Gastroesophageal sphincter (tissue), 4 donors: ENCODE measurements around the gene KANTR. TPM values are rescaled to one million over a fixed set of nuclear protein-coding genes. Genes with fewer than 3 reads are reported as not detected.

Source experiments
- ATAC-seq: fragments of 150-250 bp; one replicate; pipeline ENCODE4 v1.9.1; 2016; ENCODE audit warnings: mild to moderate bottlenecking, moderate library complexity
- H3K27ac ChIP-seq, 4 donors: fragments of 200-600 bp; sonication (generic) in 3 of 4; 1 replicate in 3 of 4; 2 replicates in 1 of 4; pipeline ENCODE4 v1.5.1; 2016 to 2019
- H3K27me3 ChIP-seq: fragments of 200-600 bp; sonication (generic); one replicate; pipeline ENCODE4 v1.5.1; 2019
- H3K36me3 ChIP-seq, 2 donors: fragments of 200-600 bp; sonication (generic); one replicate each; pipeline ENCODE4 v1.5.1; 2019; ENCODE audit warnings: control low read depth in 1 of 2
- H3K4me1 ChIP-seq, 3 donors: fragments of 200-600 bp; sonication (generic); 1 replicate in 2 of 3; 2 replicates in 1 of 3; pipeline ENCODE4 v1.5.1; 2016 to 2019; ENCODE audit warnings: control low read depth in 2 of 3
- H3K4me3 ChIP-seq, 2 donors: fragments of 200-600 bp; sonication (generic); one replicate each; pipeline ENCODE4 v1.5.1; 2019; ENCODE audit warnings: mild to moderate bottlenecking in 1 of 2, moderate library complexity in 1 of 2
- H3K9me3 ChIP-seq, 3 donors: fragments of 200-600 bp; sonication (generic); one replicate each; pipeline ENCODE4 v1.5.1; 2017 to 2019; ENCODE audit warnings: control low read depth in 2 of 3
- CTCF ChIP-seq, 4 experiments: fragments of 200-600 bp in 2 of 4; fragments of 450-650 bp in 2 of 4; sonication (generic) in 1 of 4; IDR thresholded peaks; one replicate each; pipeline ENCODE4 v1.5.1; 2017 to 2019; ENCODE audit warnings: antibody characterized with exemption in 4 of 4, mild to moderate bottlenecking in 2 of 4, moderate library complexity in 2 of 4
- EP300 ChIP-seq: sonication (generic); formaldehyde crosslinking; IDR thresholded peaks from one replicate; pipeline ENCODE4 v1.6.1; 2017; ENCODE audit warnings: antibody characterized with exemption, mild to moderate bottlenecking
- POLR2A ChIP-seq, 2 donors: fragments of 450-650 bp; IDR thresholded peaks; one replicate each; pipeline ENCODE4 v1.6.1; 2017; ENCODE audit warnings: antibody characterized with exemption in 2 of 2, mild to moderate bottlenecking in 2 of 2, moderate library complexity in 1 of 2
- POLR2AphosphoS5 ChIP-seq: sonication (generic); formaldehyde crosslinking; IDR thresholded peaks from one replicate; pipeline ENCODE4 v1.6.1; 2017; ENCODE audit warnings: antibody characterized with exemption
- WGBS, 2 donors: methylation state at CpG; one replicate each; pipeline ENCODE4 v1.1.5; 2018; ENCODE audit warnings: low coverage in 1 of 2; 5-methylcytosine and 5-hydroxymethylcytosine counted together
- total RNA-seq, 4 donors: library from RNA; depleted of rRNA; stranded (reverse); fragments of >200 nt; gene quantifications; one replicate each; pipeline ENCODE4 v1.1.0, GENCODE V29; 2016

Gene KANTR
- total RNA-seq, 4 donors from 2014 or later = 7.7 to 36.6 (median 13.7) TPM

DNA sequence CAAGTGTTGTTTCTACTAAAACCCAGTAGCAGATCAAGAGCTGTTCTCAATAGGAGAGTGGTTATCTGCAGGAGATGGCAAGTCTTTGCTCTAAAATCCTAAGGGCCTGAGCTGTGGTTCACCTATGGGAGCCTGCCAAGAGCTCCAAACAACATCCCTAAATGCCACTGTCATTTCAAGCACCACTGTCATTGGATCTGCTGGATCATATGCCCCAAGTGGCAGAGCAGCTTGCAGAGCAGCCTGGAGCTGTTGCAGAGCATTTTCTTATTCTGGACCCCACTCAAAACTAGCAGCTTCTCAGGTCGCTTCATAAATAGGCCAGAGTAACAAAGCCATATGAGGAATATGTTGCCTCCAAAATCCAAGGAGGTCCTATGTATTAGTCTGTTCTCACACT lies 59.6 kb downstream of the KANTR start:
- Histone ChIP-seq H3K9me3 (no peaks in the 10 kb centered on the region), H3K4me3 (no peak overlapping the region), H3K27ac (no peak overlapping the region), H3K36me3 (no peaks in the 10 kb centered on the region), H3K4me1 (no peaks in the 10 kb centered on the region), H3K27me3 (no peaks in the 10 kb centered on the region)
- TF ChIP-seq POLR2AphosphoS5 = no peak
- TF ChIP-seq POLR2A (IDR thresholded peaks at IDR 0.05) = no peak
- TF ChIP-seq EP300 = no peak
- no peak for TF ChIP-seq CTCF (IDR thresholded peaks at IDR 0.05)
- no peak for ATAC-seq
- WGBS, 2 donors = 83 to 100% methylated on average over 1 of the region's 1 CpG

- H3K4me3 ChIP-seq = no peak overlapping the region
- H3K9me3 ChIP-seq = no peaks in the 10 kb centered on the region
- TF ChIP-seq CTCF (IDR thresholded peaks at IDR 0.05) = no peak
- TF ChIP-seq EP300 = no peak
- TF ChIP-seq POLR2A (IDR thresholded peaks at IDR 0.05) = no peak
- no peak for TF ChIP-seq POLR2AphosphoS5
- no peaks in the 10 kb centered on the region for H3K4me1 ChIP-seq
- H3K36me3 ChIP-seq = no peaks in the 10 kb centered on the region
- H3K27ac ChIP-seq = no peak overlapping the region
- no peaks in the 10 kb centered on the region for H3K27me3 ChIP-seq
- ATAC-seq = no peak
- 78 to 94% methylated on average over 5 to 8 of the region's 8 CpGs for WGBS, 2 donors
These were observed 61.7 kb downstream of the KANTR start for GRCh38 chrX:53155512-53156206.

- 83 to 86% methylated on average over 1 to 2 of the region's 2 CpGs for WGBS, 2 donors
- H3K4me1 ChIP-seq = no peaks in the 10 kb centered on the region
- no peaks in the 10 kb centered on the region for H3K27me3 ChIP-seq
- no peak overlapping the region for H3K27ac ChIP-seq
- H3K36me3 ChIP-seq = no peaks in the 10 kb centered on the region
- no peak for ATAC-seq
- H3K9me3 ChIP-seq = no peaks in the 10 kb centered on the region
- TF ChIP-seq CTCF (IDR thresholded peaks at IDR 0.05) (no peak), EP300 (no peak), POLR2AphosphoS5 (no peak), POLR2A (IDR thresholded peaks at IDR 0.05) (no peak)
- H3K4me3 ChIP-seq = no peak overlapping the region
These were observed 62.3 kb downstream of the KANTR start for GRCh38 chrX:53156207-53156596.

- Histone ChIP-seq H3K4me1 (no peaks in the 10 kb centered on the region), H3K36me3 (no peaks in the 10 kb centered on the region), H3K4me3 (no peak overlapping the region), H3K27ac (no peak overlapping the region), H3K27me3 (no peaks in the 10 kb centered on the region), H3K9me3 (no peaks in the 10 kb centered on the region)
- TF ChIP-seq POLR2AphosphoS5 (no peak), POLR2A (IDR thresholded peaks at IDR 0.05) (no peak), EP300 (no peak), CTCF (IDR thresholded peaks at IDR 0.05) (no peak)
- no peak for ATAC-seq
- WGBS, 2 donors = 79 to 100% methylated on average over 5 to 9 of the region's 11 CpGs
These were observed 65.2 kb downstream of the KANTR start for GRCh38 chrX:53159184-53159583.

DNA sequence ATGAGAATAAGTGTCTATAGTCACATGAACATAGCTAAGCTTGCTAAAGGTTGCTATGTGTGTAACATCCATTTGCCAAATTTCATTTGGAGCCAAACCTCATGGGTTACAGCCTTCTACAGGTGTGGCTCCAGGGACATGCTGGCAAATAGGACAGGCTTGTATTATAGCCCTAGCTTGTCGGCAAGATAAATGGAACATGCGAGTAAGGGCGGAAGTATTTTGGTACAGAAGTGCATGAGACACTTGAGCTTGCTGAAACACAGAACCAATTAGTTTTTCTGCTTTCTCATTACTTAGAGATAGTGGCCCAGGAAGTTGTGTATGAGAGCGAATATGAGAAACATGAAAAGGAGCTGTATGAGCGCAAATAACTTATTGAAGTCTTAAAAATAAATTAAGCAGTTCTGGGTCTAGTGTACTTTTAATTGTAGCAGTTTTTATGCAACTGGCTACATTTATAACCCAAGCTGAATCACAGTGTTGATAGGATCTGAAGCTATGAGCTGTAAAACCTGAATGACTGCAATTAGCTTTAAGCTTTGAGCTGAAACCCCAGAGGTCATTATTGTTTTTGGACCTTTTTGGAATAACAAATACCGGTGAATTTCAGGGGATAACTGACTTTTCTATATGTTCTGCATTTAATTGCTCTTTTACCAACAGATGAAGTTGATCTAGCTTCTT lies 66.5 kb downstream of the KANTR start:
- no peak overlapping the region for H3K27ac ChIP-seq
- no peaks in the 10 kb centered on the region for H3K4me1 ChIP-seq
- H3K36me3 ChIP-seq = no peaks in the 10 kb centered on the region
- no peak for TF ChIP-seq CTCF (IDR thresholded peaks at IDR 0.05)
- no peak for TF ChIP-seq EP300
- TF ChIP-seq POLR2A (IDR thresholded peaks at IDR 0.05) = no peak
- no peak for TF ChIP-seq POLR2AphosphoS5
- no peaks in the 10 kb centered on the region for H3K27me3 ChIP-seq
- 48 to 87% methylated on average over 3 to 6 of the region's 6 CpGs for WGBS, 2 donors
- H3K9me3 ChIP-seq = no peaks in the 10 kb centered on the region
- H3K4me3 ChIP-seq = no peak overlapping the region
- ATAC-seq = no peak
